Activated CD4-positive, alpha-beta memory T cell treated with anti-CD3 and anti-CD28 coated beads, Interleukin-2, amount 10 ng/mL, durations not matched to agents 7 days and 5 days (primary cell): ENCODE data around the gene PRSS33. TPM values are rescaled to one million over a fixed set of nuclear protein-coding genes. Genes with fewer than 3 reads are reported as not detected.
A peak's percentile ranks its signal among the peaks of the same experiment; 100 is the strongest.

Experiments
- CTCF ChIA-PET: fragments of 350-600 bp; sonication (Branson Sonifier 250); formaldehyde crosslinking; loops from one replicate; lab custom pipeline; 2021; ENCODE audit warnings: antibody characterized with exemption, inconsistent platforms; lab: Charles Lee
- POLR2A ChIA-PET: fragments of 350-600 bp; sonication (Branson Sonifier 250); formaldehyde crosslinking; loops from one replicate; lab custom pipeline; 2021; ENCODE audit warnings: antibody characterized with exemption; lab: Charles Lee
- DNase-seq: peaks from one replicate; pipeline ENCODE4 v3.0.0-alpha.2; 2020
- H3K27ac Mint-ChIP-seq: one replicate; pipeline ENCODE4 v1.8.0; 2021; ENCODE audit warnings: mild to moderate bottlenecking, mixed read lengths
- H3K27me3 Mint-ChIP-seq: one replicate; pipeline ENCODE4 v1.8.0; 2021; ENCODE audit warnings: mixed read lengths
- H3K36me3 Mint-ChIP-seq: one replicate; pipeline ENCODE4 v1.8.0; 2021; ENCODE audit warnings: low read depth, mixed read lengths
- H3K4me1 Mint-ChIP-seq: one replicate; pipeline ENCODE4 v1.8.0; 2021; ENCODE audit warnings: mixed read lengths
- H3K4me3 Mint-ChIP-seq: one replicate; pipeline ENCODE4 v1.8.0; 2021; ENCODE audit warnings: mild to moderate bottlenecking, mixed read lengths
- H3K9me3 Mint-ChIP-seq: one replicate; pipeline ENCODE4 v1.8.0; 2021; ENCODE audit warnings: mixed read lengths
- total RNA-seq, 2 experiments: library from RNA; stranded (reverse); gene quantifications; one replicate each; pipeline ENCODE4 v1.2.3, GENCODE V29; 2021

Gene PRSS33
- total RNA-seq, 2 experiments from 2014 or later = not detected

DNA sequence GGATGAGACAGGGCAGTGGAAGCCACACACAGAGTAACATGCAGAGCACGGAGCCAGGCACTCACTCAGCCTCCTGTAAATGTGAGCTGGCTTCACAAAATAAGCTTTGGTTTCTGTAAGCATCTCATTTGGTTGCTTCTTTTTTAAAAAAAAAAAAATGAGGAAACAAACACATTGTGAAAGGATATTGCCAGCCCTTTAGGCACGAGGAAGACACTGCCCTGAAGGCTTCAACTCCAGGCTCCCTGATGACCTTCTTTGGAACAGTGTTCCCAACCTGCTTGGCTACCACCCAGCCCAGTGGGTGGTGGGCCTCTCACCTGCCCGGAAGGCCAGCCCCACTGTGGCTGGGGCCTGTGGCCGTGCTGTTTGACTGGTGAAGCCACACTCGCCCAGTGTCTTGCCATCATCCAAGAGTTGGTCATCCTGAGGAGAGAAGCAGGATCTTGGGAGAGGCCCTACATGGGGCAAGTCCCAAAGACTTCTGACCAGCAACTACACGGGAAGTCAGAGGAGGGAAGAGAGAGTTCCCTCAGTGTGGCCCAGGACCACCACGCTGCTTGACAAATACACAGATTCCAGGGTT, 12.1 kb downstream of the PRSS33 start:
- ChIA-PET POLR2A (interaction anchor here (1.3 to 8.1 kb wide), 6 partner anchors 13 to 108 kb away, joined by 3 to 114 read pairs (median 7); partner anchors contain the start of genes FLYWCH2, KCTD5 and SRRM2), CTCF (interaction anchor here (1.4 kb wide), 1 partner anchor 10 kb away, joined by 4 read pairs; no protein-coding TSS in a partner anchor)
- no peak for DNase-seq
- no peaks in the 10 kb centered on the region for H3K9me3 Mint-ChIP-seq
- H3K27me3 Mint-ChIP-seq = no peaks in the 10 kb centered on the region
- peaks cover 31% of the 10 kb centered on the region for H3K4me1 Mint-ChIP-seq
- H3K36me3 Mint-ChIP-seq = peaks cover 42% of the 10 kb centered on the region
- H3K27ac Mint-ChIP-seq = no peak overlapping the region
- peak overlapping the region; percentile 88 for H3K4me3 Mint-ChIP-seq

DNA sequence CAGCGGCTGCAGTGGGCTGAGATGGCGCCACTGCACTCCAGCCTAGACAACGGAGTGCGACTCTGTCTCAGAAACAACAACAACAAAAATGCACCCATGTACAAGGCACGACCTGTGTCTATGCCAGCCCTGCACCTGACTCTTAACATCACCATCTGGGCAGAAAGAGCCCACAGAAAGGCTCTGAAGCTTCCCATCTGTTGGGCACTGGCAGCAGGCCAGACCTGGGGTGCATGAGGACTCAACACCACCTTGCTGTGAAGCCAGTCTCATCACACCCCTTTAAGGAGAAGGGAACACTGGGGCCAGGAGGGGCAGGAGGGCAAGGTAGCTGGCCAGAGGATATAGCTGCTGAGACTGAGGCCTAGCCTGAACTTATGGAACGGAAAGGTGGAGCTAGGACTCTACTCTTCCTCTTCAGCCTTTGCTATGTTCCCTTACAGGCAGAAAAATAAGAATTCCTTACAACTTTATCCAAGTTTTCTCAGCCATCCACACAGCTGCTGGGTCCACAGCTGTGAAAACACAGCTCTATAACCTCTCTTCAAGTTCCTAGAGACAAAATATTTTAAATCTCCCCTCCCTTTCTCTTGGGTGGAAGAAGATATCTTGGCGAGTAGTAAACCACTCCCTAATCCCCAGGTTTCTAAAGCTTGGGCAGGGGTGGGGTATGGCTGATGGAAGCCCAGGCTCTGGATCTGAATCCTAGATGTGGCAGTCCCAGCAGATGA, 13.0 kb downstream of the PRSS33 start:
- H3K9me3 Mint-ChIP-seq = no peaks in the 10 kb centered on the region

DNA sequence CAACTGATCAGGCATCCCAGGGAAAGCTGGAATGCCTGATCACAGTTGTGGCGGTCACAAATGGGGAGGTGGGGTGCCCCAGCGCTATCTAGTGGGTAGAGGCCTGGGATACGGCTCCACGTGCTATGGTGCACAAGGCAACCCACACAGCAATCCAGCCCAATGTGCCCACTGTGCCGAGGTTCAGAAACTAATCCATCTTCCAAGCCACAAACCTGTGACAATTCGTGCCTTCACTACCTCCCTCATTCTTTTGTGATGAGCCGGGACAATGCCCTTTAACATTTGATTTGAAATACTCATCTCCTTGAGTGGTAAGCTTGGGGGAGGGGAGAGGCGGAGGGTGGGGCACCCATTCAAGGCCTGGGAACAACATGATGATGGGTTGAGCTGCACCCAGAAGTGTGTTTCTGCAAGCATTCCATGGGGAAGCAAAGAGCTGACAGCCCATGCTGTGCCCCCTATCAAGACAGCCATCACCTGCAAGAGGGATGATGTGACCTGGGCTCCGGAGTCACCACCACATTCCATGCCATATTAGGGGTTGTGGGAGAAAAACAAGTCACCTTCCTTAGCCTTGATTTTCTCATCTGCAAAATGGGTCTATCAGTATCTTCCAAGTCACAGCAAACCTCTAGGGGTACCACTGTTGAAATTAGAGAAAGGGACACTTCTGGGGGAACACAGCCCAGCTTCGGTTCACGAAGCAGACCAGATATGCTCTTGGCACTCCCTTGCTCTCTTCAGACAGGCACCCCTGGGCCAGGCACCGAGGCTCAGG, 14.0 kb downstream of the PRSS33 start:
- H3K27ac Mint-ChIP-seq = no peak overlapping the region
- H3K4me1 Mint-ChIP-seq = peaks cover 39% of the 10 kb centered on the region
- no peaks in the 10 kb centered on the region for H3K9me3 Mint-ChIP-seq
- ChIA-PET POLR2A (interaction anchor here (1.0 to 8.1 kb wide), 3 partner anchors 9 to 44 kb away, joined by 3 to 114 read pairs (median 4); partner anchors contain the start of gene SRRM2), CTCF (no interaction called here)
- no peaks in the 10 kb centered on the region for H3K27me3 Mint-ChIP-seq
- no peak overlapping the region for H3K4me3 Mint-ChIP-seq
- peaks cover 59% of the 10 kb centered on the region for H3K36me3 Mint-ChIP-seq
- DNase-seq = no peak

More for the DNA sequence above, 13.0 kb downstream of the PRSS33 start:
- CTCF ChIA-PET = no interaction called here
- Mint-ChIP-seq H3K4me3 (no peak overlapping the region), H3K4me1 (peaks cover 40% of the 10 kb centered on the region), H3K27ac (no peak overlapping the region), H3K27me3 (no peaks in the 10 kb centered on the region), H3K36me3 (peaks cover 51% of the 10 kb centered on the region)
- POLR2A ChIA-PET = interaction anchor here (0.8 to 8.1 kb wide), 4 partner anchors 10 to 45 kb away, joined by 3 to 114 read pairs (median 4); partner anchors contain the start of gene SRRM2
- no peak for DNase-seq

DNA sequence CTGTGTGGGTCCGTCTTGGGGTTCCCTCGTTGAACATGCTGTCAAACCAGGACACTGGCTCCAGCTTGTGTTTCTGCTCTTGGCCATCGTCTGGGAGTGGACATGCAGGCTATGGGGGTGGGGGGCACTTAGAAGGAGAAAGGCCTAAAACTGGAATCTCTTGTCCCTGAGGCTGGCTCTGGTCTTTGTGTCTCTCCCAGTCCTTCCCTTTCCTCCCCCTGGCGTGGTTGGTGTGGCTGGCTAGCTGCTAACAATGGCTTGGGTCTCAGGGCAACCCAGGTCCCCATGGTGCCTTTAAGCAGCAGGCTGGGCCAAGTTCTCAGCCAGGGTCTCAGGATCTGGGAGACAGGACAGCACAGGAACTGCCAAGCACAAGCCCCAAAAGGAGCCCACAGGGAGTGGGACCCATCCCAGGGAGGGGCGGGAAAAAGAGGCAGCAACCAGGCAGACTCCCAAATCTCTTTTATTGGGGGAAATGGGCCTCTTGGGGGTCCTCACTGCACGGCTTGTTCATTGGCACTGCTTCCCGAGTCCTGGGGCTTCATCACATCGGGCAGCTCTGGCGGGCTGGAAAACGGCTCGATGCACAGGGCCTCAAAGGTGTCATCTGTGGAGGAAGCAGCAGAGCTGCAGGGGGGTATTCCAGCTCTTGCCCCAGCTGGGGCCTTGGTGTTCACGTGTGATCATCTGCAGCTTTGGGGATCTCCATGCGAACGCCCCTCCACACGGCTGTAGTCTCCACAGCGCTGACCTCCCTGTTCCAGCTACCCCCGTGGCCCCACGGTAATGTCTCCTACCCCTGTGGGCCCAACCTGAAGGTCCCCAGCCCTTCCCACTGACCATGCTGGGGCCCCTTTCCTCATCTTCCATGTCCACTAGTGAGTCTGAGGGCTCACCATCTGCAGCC, 15.6 kb downstream of the PRSS33 start:
- peaks cover 68% of the 10 kb centered on the region for H3K36me3 Mint-ChIP-seq
- POLR2A ChIA-PET = interaction anchor here (8.1 kb wide), 1 partner anchor 19 kb away, joined by 114 read pairs; the partner anchor contains the start of gene SRRM2

DNA sequence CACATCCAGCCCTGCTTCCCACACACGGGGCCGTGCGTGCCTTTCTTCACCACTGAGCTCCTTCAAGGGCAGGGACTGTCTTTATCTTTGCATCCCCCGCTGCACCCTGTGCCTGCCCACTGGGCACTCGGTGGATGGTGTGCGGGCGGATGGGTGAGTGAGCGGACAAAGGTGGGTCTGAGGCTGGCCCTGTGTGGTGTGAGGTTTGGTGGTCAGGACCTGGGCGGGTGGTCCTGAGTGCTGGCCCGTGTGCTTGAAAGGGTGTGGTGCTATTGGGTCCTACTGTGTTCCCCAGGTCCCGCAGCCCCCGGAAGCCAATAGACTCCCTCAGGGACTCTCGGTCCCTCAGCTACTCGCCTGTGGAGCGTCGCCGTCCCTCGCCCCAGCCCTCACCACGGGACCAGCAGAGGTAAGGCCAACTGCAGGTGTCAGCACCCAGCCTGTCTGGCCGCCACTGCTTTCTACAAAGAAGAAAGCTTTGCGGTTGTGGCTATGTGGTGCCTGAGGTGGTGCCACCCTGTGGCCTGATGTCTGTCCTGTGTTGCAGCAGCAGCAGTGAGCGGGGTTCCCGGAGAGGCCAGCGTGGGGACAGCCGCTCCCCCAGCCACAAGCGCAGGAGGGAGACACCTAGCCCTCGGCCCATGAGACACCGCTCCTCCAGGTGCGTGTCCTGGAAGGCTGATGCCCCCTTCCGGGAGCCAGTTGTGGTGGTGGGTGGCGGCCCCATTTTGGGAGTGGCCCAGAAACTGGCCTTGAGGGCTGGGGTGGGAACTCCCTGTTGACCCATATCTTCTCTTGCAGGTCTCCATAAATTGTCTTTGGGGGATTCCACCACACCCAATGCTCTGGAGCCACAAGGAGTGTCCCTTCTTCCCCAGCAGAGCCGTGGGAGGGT, 17.1 kb downstream of the PRSS33 start:
- no peak overlapping the region for H3K4me3 Mint-ChIP-seq
- H3K9me3 Mint-ChIP-seq = no peaks in the 10 kb centered on the region
- ChIA-PET POLR2A (interaction anchor here (4.7 kb wide), 1 partner anchor 17 kb away, joined by 27 read pairs; the partner anchor contains the start of gene SRRM2), CTCF (no interaction called here)
- H3K4me1 Mint-ChIP-seq = peaks cover 20% of the 10 kb centered on the region
- H3K27me3 Mint-ChIP-seq = no peaks in the 10 kb centered on the region
- H3K36me3 Mint-ChIP-seq = peaks cover 80% of the 10 kb centered on the region
- DNase-seq = peak; percentile 35
- H3K27ac Mint-ChIP-seq = peak overlapping the region; percentile 31

More for the DNA sequence above, 15.6 kb downstream of the PRSS33 start:
- Mint-ChIP-seq H3K9me3 (no peaks in the 10 kb centered on the region), H3K4me3 (no peak overlapping the region), H3K27me3 (no peaks in the 10 kb centered on the region), H3K4me1 (peaks cover 33% of the 10 kb centered on the region), H3K27ac (peak overlapping the region; percentile 38)
- CTCF ChIA-PET = no interaction called here
- DNase-seq = no peak

DNA sequence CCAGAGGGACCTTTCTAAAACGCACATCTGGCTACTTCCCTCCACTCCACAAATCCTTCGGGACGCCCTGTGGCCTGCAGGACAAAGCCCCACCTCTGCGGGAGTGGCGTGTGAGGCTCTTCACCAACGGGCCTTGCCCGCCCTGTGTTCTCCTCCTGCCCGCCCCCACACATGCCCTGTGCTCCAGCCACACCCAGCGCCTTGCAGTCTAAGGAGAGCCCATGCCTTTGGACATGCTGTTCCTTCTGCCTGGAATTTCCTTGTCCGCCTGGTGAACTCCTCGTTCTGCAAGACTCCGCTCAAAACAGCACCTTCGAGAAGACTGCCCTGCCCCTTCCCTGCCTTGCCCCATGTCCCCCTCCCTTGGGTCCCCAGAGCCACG, 17.7 kb downstream of the PRSS33 start:
- CTCF ChIA-PET = no interaction called here
- Mint-ChIP-seq H3K27ac (peak overlapping the region; percentile 31), H3K4me1 (peaks cover 18% of the 10 kb centered on the region), H3K36me3 (peaks cover 84% of the 10 kb centered on the region), H3K4me3 (no peak overlapping the region), H3K27me3 (no peaks in the 10 kb centered on the region), H3K9me3 (no peaks in the 10 kb centered on the region)
- POLR2A ChIA-PET = interaction anchor here (3.8 to 4.7 kb wide), 2 partner anchors 8 to 17 kb away, joined by 19 to 27 read pairs; partner anchors contain the start of genes ELOB and SRRM2
- DNase-seq = no peak

DNA sequence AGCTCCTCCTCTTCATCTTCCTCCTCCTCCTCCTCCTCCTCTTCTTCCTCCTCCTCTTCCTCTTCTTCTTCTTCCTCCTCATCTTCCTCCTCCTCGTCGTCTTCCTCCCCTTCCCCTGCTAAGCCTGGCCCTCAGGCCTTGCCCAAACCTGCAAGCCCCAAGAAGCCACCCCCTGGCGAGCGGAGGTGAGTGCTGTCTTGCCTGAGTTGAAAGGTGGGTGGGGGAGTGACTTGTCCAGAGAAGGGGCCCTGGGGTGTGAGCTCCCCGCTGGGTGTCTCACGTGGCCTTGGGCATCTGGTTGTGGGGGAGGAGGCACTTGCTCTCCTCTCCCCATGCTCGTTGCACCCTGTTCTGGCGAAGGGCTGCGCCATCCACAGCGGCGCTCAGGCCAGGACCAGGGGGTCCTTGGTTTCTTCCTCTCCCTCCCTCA, 18.2 kb downstream of the PRSS33 start:
- Mint-ChIP-seq H3K36me3 (peaks cover 87% of the 10 kb centered on the region), H3K4me3 (no peak overlapping the region)
- CTCF ChIA-PET = no interaction called here

DNA sequence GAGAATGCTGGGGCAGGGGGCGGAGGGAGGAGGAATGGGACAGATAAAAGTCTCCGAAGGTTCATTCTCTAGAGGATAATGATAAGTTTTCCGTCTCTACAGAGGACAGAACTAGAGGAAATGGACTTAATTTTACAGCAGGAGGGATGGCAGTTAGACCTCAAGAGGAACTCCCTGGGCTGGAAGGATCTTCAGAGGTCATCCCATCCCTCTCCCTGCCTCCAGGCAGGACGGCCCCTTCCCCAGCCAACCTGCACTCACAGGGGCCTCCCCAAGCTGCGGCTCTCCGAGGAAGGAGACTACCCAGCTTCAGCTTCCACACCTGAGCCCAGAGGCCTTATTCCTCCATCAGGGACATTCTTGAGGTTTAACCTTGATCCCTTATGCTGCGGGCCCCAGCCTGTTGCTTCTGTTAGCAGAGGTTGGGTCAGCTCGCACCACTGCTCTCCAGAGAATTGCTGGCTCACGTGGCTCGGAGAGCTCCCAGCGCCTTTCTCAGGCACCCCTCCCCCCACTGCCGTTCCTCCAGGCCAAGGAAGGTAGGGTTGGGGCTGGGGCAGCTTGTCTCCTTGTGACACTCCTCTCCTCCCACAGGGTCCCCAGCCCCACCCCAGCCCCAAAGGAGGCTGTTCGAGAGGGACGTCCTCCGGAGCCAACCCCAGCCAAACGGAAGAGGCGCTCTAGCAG, 18.8 kb downstream of the PRSS33 start:
- CTCF ChIA-PET = no interaction called here
- no peak overlapping the region for H3K27ac Mint-ChIP-seq
- peaks cover 93% of the 10 kb centered on the region for H3K36me3 Mint-ChIP-seq

More for the DNA sequence above, 18.2 kb downstream of the PRSS33 start:
- Mint-ChIP-seq H3K27ac (no peak overlapping the region), H3K4me1 (peaks cover 18% of the 10 kb centered on the region), H3K9me3 (no peaks in the 10 kb centered on the region), H3K27me3 (no peaks in the 10 kb centered on the region)
- POLR2A ChIA-PET = interaction anchor here (3.8 to 4.7 kb wide), 2 partner anchors 8 to 16 kb away, joined by 19 to 27 read pairs; partner anchors contain the start of genes ELOB and SRRM2
- DNase-seq = no peak

DNA sequence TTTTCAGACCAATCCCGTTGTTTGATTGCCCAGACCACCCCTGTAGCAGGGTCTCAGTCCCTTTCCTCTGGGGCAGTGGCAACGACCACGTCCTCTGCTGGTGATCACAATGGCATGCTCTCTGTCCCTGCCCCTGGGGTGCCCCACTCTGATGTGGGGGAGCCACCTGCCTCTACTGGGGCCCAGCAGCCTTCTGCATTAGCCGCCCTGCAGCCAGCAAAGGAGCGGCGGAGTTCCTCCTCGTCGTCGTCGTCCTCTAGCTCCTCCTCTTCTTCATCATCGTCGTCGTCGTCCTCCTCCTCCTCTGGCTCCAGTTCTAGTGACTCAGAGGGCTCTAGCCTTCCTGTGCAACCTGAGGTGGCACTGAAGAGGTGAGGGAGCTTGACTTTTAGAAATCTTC, 19.5 kb downstream of the PRSS33 start:
- Mint-ChIP-seq H3K9me3 (no peaks in the 10 kb centered on the region), H3K4me1 (peaks cover 18% of the 10 kb centered on the region), H3K27me3 (no peaks in the 10 kb centered on the region), H3K27ac (no peak overlapping the region), H3K4me3 (no peak overlapping the region), H3K36me3 (peaks cover 96% of the 10 kb centered on the region)
- DNase-seq = no peak
- ChIA-PET CTCF (no interaction called here), POLR2A (interaction anchor here (1.2 to 4.7 kb wide), 3 partner anchors 9 to 15 kb away, joined by 4 to 27 read pairs (median 19); partner anchors contain the start of genes ELOB and SRRM2)

More for the DNA sequence above, 18.8 kb downstream of the PRSS33 start:
- DNase-seq = no peak
- Mint-ChIP-seq H3K4me3 (no peak overlapping the region), H3K9me3 (no peaks in the 10 kb centered on the region), H3K4me1 (peaks cover 18% of the 10 kb centered on the region), H3K27me3 (no peaks in the 10 kb centered on the region)
- POLR2A ChIA-PET = interaction anchor here (3.8 to 4.7 kb wide), 2 partner anchors 9 to 16 kb away, joined by 19 to 27 read pairs; partner anchors contain the start of genes ELOB and SRRM2

DNA sequence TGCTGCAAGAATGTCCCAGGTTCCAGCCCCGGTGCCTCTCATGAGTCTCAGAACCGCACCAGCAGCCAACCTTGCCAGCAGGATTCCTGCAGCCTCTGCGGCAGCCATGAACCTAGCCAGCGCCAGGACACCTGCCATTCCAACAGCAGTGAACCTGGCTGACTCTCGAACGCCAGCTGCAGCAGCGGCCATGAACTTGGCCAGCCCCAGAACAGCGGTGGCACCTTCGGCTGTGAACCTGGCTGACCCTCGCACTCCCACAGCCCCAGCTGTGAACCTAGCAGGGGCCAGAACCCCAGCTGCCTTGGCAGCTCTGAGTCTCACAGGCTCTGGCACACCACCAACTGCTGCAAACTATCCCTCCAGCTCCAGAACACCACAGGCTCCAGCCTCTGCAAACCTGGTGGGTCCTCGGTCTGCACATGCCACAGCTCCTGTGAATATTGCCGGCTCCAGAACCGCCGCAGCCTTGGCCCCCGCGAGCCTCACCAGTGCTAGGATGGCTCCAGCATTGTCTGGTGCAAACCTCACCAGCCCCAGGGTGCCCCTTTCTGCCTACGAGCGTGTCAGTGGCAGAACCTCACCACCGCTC, 20.1 kb downstream of the PRSS33 start:
- H3K9me3 Mint-ChIP-seq = no peaks in the 10 kb centered on the region
- H3K4me3 Mint-ChIP-seq = no peak overlapping the region
- DNase-seq = no peak
- POLR2A ChIA-PET = interaction anchor here (1.2 to 4.7 kb wide), 3 partner anchors 8 to 14 kb away, joined by 4 to 27 read pairs (median 19); partner anchors contain the start of genes ELOB and SRRM2
- H3K36me3 Mint-ChIP-seq = peaks cover 98% of the 10 kb centered on the region
- no peak overlapping the region for H3K27ac Mint-ChIP-seq
- H3K4me1 Mint-ChIP-seq = peaks cover 18% of the 10 kb centered on the region
- CTCF ChIA-PET = no interaction called here
- H3K27me3 Mint-ChIP-seq = no peaks in the 10 kb centered on the region
